A673 (cell line): ENCODE results near the gene GH2. TPM values are rescaled to one million over a fixed set of nuclear protein-coding genes. Genes with fewer than 3 reads are reported as not detected.

Experiments used
- BruUV-seq: library from RNA; stranded (reverse); fragments of 400-500 nt; replicated peaks from 2 replicates; lab custom pipeline; 2021; lab: Mats Ljungman, UMichigan
- CTCF ChIA-PET: fragments of 300-600 bp; sonication (Branson Sonifier 250); formaldehyde crosslinking; loops from one replicate; lab custom pipeline; 2022; ENCODE audit warnings: antibody characterized with exemption; lab: Charles Lee
- POLR2A ChIA-PET: fragments of 300-600 bp; sonication (Branson Sonifier 250); formaldehyde crosslinking; loops from one replicate; lab custom pipeline; 2022; ENCODE audit warnings: antibody characterized with exemption; ENCODE audit not compliant: low non-redundant PET; lab: Charles Lee
- DNase-seq: peaks from one replicate; pipeline ENCODE4 v3.0.0-alpha.2; 2015; ENCODE audit warnings: low spot score
- H3K27ac ChIP-seq: fragments of 200-600 bp; sonication (generic); 2 replicates; pipeline ENCODE4 v1.5.1; 2016; ENCODE audit warnings: mixed run types, low read depth, mild to moderate bottlenecking, mixed read lengths, antibody characterized with exemption, low read length; ENCODE audit not compliant: poor library complexity, severe bottlenecking
- H3K27me3 ChIP-seq: fragments of 200-600 bp; sonication (generic); replicated peaks from 2 replicates; pipeline ENCODE4 v1.6.1; 2017; ENCODE audit warnings: mixed run types, low read depth, mild to moderate bottlenecking, mixed read lengths, antibody characterized with exemption, low read length; ENCODE audit not compliant: insufficient read depth, poor library complexity
- H3K36me3 ChIP-seq: fragments of 200-600 bp; sonication (generic); 2 replicates; pipeline ENCODE4 v1.6.1; 2016; ENCODE audit warnings: mixed run types, mild to moderate bottlenecking, mixed read lengths, antibody characterized with exemption, low read length; ENCODE audit not compliant: insufficient read depth, poor library complexity, severe bottlenecking
- H3K4me1 ChIP-seq: fragments of 200-600 bp; sonication (generic); 2 replicates; pipeline ENCODE4 v1.6.1; 2017; ENCODE audit warnings: mixed run types, mild to moderate bottlenecking, mixed read lengths, antibody characterized with exemption, low read length; ENCODE audit not compliant: insufficient read depth, poor library complexity, severe bottlenecking
- H3K4me3 ChIP-seq: fragments of 200-600 bp; sonication (generic); 2 replicates; pipeline ENCODE4 v1.5.1; 2016; ENCODE audit warnings: low read depth, mixed run types, mild to moderate bottlenecking, mixed read lengths, low read length; ENCODE audit not compliant: poor library complexity, severe bottlenecking
- H3K9me3 ChIP-seq: fragments of 200-600 bp; sonication (generic); 2 replicates; pipeline ENCODE4 v1.6.1; 2016; ENCODE audit warnings: mixed run types, low read depth, mild to moderate bottlenecking, mixed read lengths, antibody characterized with exemption, low read length; ENCODE audit not compliant: poor library complexity, severe bottlenecking
- CTCF ChIP-seq: fragments of 300-800, 200-600 bp; sonication (generic); conservative IDR thresholded peaks from 2 replicates; pipeline ENCODE4 v1.5.1; 2017; ENCODE audit warnings: low read depth, mild to moderate bottlenecking, antibody characterized with exemption, low read length, moderate library complexity, mixed read lengths
- EZH2 ChIP-seq: fragments of 200-600 bp; sonication (generic); IDR thresholded peaks from 2 replicates; pipeline ENCODE4 v1.6.1; 2017; ENCODE audit warnings: borderline replicate concordance, low read depth, mild to moderate bottlenecking, mixed read lengths, antibody characterized with exemption, low read length; ENCODE audit not compliant: poor library complexity, severe bottlenecking
- intact Hi-C: fragments of 100-400 bp; cut with micrococcal nuclease; formaldehyde crosslinking; loops from one replicate; pipeline ENCODE4 v1.10.0; 2022; ENCODE audit not compliant: unreplicated experiment
- total RNA-seq: library from RNA; stranded (reverse); gene quantifications from 2 replicates; pipeline ENCODE4 v1.2.3, GENCODE V29; 2021

Gene GH2
- total RNA-seq, 1 experiment from 2014 or later = not detected

GRCh38 chr17:63855185-63855584 lies 26.6 kb downstream of the GH2 start:
- no peak for TF ChIP-seq EZH2
- TF ChIP-seq CTCF = no peak
- BruUV-seq = no TSS peak
- CTCF ChIA-PET = no interaction called here

GRCh38 chr17:63854709-63855108 lies 27.0 kb downstream of the GH2 start:
- intact Hi-C loops = no loop called here
- TF ChIP-seq EZH2 = no peak
- TF ChIP-seq CTCF = no peak

More at GRCh38 chr17:63855185-63855584, 26.6 kb downstream of the GH2 start:
- intact Hi-C loops = no loop called here
- Histone ChIP-seq H3K9me3 (no peaks in the 10 kb centered on the region), H3K27ac (no peak overlapping the region), H3K4me1 (no peaks in the 10 kb centered on the region), H3K4me3 (no peak overlapping the region), H3K27me3 (no peaks in the 10 kb centered on the region), H3K36me3 (no peaks in the 10 kb centered on the region)
- POLR2A ChIA-PET = no interaction called here
- no peak for DNase-seq

GRCh38 chr17:63853260-63853659 lies 28.5 kb downstream of the GH2 start:
- no peaks in the 10 kb centered on the region for H3K4me1 ChIP-seq
- no peaks in the 10 kb centered on the region for H3K9me3 ChIP-seq
- BruUV-seq = no TSS peak
- intact Hi-C loops = no loop called here
- CTCF ChIA-PET = no interaction called here
- DNase-seq = no peak
- H3K4me3 ChIP-seq = no peak overlapping the region
- TF ChIP-seq EZH2 (no peak), CTCF (no peak)
- no peaks in the 10 kb centered on the region for H3K27me3 ChIP-seq
- no peaks in the 10 kb centered on the region for H3K36me3 ChIP-seq
- POLR2A ChIA-PET = no interaction called here
- no peak overlapping the region for H3K27ac ChIP-seq

More at GRCh38 chr17:63854709-63855108, 27.0 kb downstream of the GH2 start:
- H3K27ac ChIP-seq = no peak overlapping the region
- BruUV-seq = no TSS peak
- H3K27me3 ChIP-seq = no peaks in the 10 kb centered on the region
- no peak overlapping the region for H3K4me3 ChIP-seq
- no peaks in the 10 kb centered on the region for H3K9me3 ChIP-seq
- POLR2A ChIA-PET = no interaction called here
- CTCF ChIA-PET = no interaction called here
- no peaks in the 10 kb centered on the region for H3K4me1 ChIP-seq
- DNase-seq = no peak
- H3K36me3 ChIP-seq = no peaks in the 10 kb centered on the region
